NT2/D1 (cell line): ENCODE measurements around the gene AGPAT2.

Experiments used
- DNase-seq: peaks from one replicate; pipeline ENCODE4 v3.0.0-alpha.2; 2011; ENCODE audit warnings: low read depth, low spot score
- H3K27me3 ChIP-seq: 2 replicates; pipeline ENCODE4 v1.6.0; 2011; ENCODE audit warnings: mild to moderate bottlenecking; ENCODE audit not compliant: insufficient read length, insufficient read depth
- H3K36me3 ChIP-seq: 2 replicates; pipeline ENCODE4 v1.6.1; 2011; ENCODE audit warnings: mild to moderate bottlenecking, low read length, mixed read lengths; ENCODE audit not compliant: insufficient read depth, insufficient read length
- H3K4me1 ChIP-seq: 2 replicates; pipeline ENCODE4 v1.5.1; 2011; ENCODE audit not compliant: insufficient read depth, insufficient read length
- H3K4me3 ChIP-seq: 2 replicates; pipeline ENCODE4 v1.5.1; 2011; ENCODE audit warnings: low read depth; ENCODE audit not compliant: insufficient read length
- H3K9ac ChIP-seq: 2 replicates; pipeline ENCODE4 v1.6.0; 2011; ENCODE audit warnings: low read depth; ENCODE audit not compliant: insufficient read length
- H3K9me3 ChIP-seq: 2 replicates; pipeline ENCODE4 v1.5.1; 2011; ENCODE audit warnings: mild to moderate bottlenecking, low read length; ENCODE audit not compliant: insufficient read depth
- SUZ12 ChIP-seq: IDR thresholded peaks from 2 replicates; pipeline ENCODE4 v1.6.1; 2011; ENCODE audit not compliant: insufficient read length, insufficient read depth; ENCODE audit errors: extremely low read depth
- YY1 ChIP-seq: IDR thresholded peaks from 2 replicates; pipeline ENCODE4 v1.6.1; 2011; ENCODE audit not compliant: insufficient read length, insufficient read depth
- ZNF274 ChIP-seq: IDR thresholded peaks from 2 replicates; pipeline ENCODE4 v1.6.1; 2011; ENCODE audit warnings: mild to moderate bottlenecking, low read depth, low read length

The AGPAT2 gene

DNA sequence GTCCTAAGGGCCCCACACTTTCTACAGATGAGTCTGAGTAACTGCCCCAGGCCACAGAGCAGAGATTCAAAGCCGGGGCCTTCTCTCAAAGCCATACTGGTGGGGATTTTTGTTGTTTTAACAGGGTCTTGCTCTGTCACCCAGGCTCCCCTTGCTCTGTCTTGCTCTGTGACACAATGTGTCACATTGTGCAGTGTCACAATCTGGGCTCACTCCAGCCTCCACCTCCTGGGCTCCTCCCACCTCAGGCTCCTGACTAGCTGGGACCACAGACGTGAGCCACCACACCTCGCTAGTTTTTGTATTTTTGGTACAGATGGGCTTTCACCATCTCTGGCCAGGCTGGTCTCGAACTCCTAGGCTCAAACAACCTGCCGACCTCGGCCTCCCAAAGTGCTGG, 8.6 kb downstream of the AGPAT2 start:
- Histone ChIP-seq H3K9me3 (no peaks in the 10 kb centered on the region), H3K4me3 (no peak overlapping the region), H3K36me3 (peaks cover 30% of the 10 kb centered on the region), H3K27me3 (no peaks in the 10 kb centered on the region), H3K4me1 (peaks cover 34% of the 10 kb centered on the region), H3K9ac (no peak overlapping the region)
- TF ChIP-seq YY1 (no peak), SUZ12 (no peak), ZNF274 (no peak)
- no peak for DNase-seq

DNA sequence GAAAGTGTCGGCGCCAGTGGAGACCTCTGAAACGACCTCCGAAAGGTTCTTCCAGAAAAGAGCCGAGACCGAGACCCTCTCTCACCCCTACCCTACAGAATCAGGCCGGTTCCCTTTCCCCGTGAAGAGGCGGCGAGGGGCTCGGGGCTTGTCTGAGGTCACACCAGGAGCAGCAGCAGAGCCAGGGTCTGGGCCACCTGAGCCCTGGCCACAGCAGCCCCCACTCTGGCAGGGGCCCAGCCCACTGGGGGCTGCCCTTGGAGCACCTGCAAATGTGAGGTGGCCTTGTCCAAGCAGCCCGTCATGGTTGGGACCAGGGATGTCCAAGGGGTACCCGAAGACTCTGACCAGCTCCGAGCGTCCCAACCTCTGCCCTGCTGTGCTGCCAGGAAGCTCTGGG, 9.2 kb downstream of the AGPAT2 start:
- Histone ChIP-seq H3K9me3 (no peaks in the 10 kb centered on the region), H3K4me1 (peaks cover 28% of the 10 kb centered on the region), H3K4me3 (no peak overlapping the region), H3K27me3 (no peaks in the 10 kb centered on the region), H3K36me3 (peaks cover 35% of the 10 kb centered on the region), H3K9ac (no peak overlapping the region)
- TF ChIP-seq ZNF274 (no peak), SUZ12 (no peak), YY1 (no peak)
- DNase-seq: no peak

DNA sequence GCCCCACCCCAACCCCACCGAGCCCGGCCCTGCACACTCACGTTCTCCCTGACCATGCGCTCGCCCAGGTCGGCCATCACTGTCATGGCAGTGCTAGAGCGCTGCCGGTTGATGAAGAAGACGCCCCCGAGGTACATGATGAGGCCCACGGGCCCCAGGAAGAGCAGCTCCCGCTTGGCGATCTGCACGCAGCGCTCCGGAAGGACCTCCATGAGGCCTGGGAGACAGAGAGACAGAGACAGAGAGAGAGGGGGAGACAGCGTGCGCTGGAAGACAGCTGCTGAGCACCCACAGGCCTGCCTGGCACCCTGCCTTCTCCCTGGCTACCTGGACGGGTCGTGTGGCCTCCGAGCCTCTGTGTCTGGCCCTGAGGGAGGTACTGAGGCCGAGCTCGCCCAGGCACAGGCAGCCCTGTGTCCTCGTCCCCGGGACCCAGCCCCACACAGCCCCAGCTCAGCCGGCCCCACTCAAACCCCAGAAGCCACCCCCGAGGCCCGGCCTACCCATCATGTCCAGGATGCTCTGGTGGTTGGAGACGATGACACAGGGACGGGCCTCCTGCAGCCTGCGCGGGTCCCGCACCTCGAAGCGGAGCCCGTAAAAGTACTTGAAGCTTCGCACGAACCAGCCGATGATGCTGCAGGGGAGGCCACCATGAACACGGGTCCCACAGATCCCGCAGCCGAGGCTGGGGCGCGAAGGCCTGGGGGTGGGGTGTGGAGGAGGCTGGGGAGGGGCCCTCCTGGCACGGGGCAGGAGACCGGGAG, 10.2 kb downstream of the AGPAT2 start:
- Histone ChIP-seq H3K27me3 (no peaks in the 10 kb centered on the region), H3K9me3 (no peaks in the 10 kb centered on the region), H3K9ac (no peak overlapping the region), H3K36me3 (peaks cover 42% of the 10 kb centered on the region), H3K4me1 (peaks cover 26% of the 10 kb centered on the region), H3K4me3 (no peak overlapping the region)
- no peak for DNase-seq
- TF ChIP-seq SUZ12 (no peak), ZNF274 (no peak), YY1 (no peak)

DNA sequence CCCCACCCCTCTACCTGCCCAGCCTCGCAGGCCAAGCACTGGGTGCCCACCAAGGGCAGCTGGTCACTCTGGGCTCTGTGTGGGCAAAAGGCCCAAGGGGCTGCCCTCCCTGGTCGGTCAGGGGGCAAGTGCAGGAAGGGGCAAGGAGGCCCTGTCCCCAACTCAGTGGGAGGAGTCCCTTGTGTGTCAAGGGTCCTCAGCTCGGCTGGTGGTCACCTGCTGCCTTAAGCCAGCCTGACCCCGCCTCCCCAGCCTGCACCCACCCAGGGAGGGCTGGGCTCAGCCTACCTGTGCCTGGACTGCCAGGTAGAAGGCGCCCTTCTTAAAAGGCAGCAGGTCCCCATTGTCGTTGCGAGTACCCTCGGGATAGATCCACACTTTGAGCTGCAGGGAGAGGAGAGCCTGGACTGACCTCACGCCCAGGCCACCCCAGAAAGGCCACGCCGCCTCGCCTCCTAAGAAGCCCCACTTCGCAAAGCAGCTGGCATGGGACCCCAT, 10.9 kb downstream of the AGPAT2 start:
- no peak for DNase-seq
- Histone ChIP-seq H3K4me3 (no peak overlapping the region), H3K4me1 (peaks cover 23% of the 10 kb centered on the region), H3K9ac (peak overlapping the region; percentile 21), H3K9me3 (no peaks in the 10 kb centered on the region), H3K27me3 (no peaks in the 10 kb centered on the region), H3K36me3 (peaks cover 42% of the 10 kb centered on the region)
- TF ChIP-seq SUZ12: no peak
- TF ChIP-seq YY1: no peak
- no peak for TF ChIP-seq ZNF274

DNA sequence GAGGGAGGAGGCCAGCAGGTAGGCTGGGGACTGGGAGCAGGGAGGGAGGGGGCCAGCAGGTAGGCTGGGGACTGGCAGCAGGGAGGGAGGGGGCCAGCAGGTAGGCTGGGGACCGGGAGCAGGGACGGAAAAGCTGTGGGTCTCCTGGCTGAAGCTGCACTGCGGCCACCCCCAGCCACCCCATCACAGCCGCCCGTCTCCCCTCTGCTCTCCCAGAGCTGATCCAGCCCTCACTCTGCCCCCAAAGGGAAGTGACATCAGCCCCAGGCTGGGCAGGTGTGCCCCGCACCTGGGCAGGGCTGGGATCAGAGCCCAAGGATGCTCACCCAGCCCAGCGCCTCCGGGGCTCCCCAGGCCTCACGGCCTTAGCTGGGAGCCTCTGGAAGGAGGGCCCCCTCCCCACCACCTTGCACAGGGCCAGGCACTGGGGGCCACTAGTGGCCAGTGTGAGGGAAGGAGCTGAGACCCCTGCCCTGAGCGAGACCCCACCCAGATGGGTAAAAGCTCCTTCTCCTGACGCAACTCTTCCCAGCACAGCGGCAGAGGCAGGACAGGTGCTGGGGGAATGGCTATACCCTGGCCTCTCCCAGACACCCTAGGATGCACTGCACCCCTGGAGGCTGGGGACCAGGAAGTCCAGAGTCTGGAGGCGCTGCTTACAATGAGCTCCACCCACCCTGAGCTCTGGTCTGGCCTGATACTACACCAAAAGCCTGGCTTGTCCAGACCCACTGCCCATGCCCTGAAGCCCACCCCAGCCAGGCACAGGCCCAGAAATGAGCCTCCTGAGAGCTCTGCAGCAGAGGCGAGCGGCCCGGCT, 11.6 kb downstream of the AGPAT2 start:
- no peak for DNase-seq
- Histone ChIP-seq H3K4me1 (peaks cover 22% of the 10 kb centered on the region), H3K9me3 (no peaks in the 10 kb centered on the region), H3K4me3 (no peak overlapping the region), H3K36me3 (peaks cover 42% of the 10 kb centered on the region), H3K27me3 (no peaks in the 10 kb centered on the region), H3K9ac (no peak overlapping the region)
- no peak for TF ChIP-seq ZNF274

DNA sequence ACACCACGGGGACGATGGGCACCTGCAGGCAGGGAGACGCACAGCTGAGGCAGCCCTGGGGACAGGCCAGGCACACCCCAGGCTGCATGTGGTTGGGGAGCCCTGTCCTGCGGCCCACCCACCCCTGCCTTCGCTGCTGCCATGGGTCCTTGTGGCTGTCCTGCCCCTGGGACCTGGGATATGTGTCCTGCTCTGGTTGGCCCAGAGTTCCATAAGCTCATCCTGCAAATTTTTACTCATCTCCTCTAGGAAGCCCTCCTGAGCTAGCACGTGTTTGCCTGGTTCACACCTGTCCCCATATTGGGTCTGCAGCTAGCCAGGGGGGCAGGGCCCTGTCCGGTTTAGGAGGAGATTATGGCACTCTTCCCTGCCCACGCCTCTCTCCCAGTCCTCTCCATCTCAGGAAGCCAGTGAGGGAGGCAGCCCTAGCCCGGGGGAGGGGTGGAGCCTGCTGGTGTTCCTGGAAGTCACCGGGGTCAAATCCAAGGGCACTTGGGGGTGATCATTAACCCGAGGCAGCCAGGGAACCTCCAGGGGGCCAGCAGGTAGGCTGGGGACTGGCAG, 12.4 kb downstream of the AGPAT2 start:
- H3K4me1 ChIP-seq: peaks cover 22% of the 10 kb centered on the region
- TF ChIP-seq SUZ12 (no peak), YY1 (no peak), ZNF274 (no peak)
- no peaks in the 10 kb centered on the region for H3K9me3 ChIP-seq
- no peak for DNase-seq
- H3K27me3 ChIP-seq: no peaks in the 10 kb centered on the region
- H3K9ac ChIP-seq: no peak overlapping the region
- H3K4me3 ChIP-seq: no peak overlapping the region
- peaks cover 42% of the 10 kb centered on the region for H3K36me3 ChIP-seq
